Omental fat pad (tissue), 4 donors: ENCODE data around the gene SPECC1. TPM values are rescaled to one million over a fixed set of nuclear protein-coding genes. Genes with fewer than 3 reads are reported as not detected.
A peak's percentile ranks its signal among the peaks of the same experiment; 100 is the strongest.

Experiments used
- ATAC-seq: fragments of 150-250 bp; one replicate; pipeline ENCODE4 v1.9.1; 2016; ENCODE audit warnings: mild to moderate bottlenecking, moderate library complexity; ENCODE audit not compliant: low FRiP score
- DNase-seq: peaks from one replicate; pipeline ENCODE4 v3.0.0-alpha.2; 2019; ENCODE audit warnings: low spot score
- total RNA-seq, 4 donors: library from RNA; depleted of rRNA; stranded (reverse); fragments of >200 nt; gene quantifications; one replicate each; pipeline ENCODE4 v1.1.0, GENCODE V29; 2016
- TF ChIP-seq, protein P1 (sequence below), 3 donors: fragments of 450-650 bp; IDR thresholded peaks; one replicate each; pipeline ENCODE4 v1.5.1; 2016 to 2017; ENCODE audit warnings: antibody characterized with exemption in 3 of 3, mild to moderate bottlenecking in 3 of 3, moderate library complexity in 2 of 3

The SPECC1 gene
- total RNA-seq, 4 donors from 2014 or later: 34.2 to 114 (median 53.1) TPM

DNA sequence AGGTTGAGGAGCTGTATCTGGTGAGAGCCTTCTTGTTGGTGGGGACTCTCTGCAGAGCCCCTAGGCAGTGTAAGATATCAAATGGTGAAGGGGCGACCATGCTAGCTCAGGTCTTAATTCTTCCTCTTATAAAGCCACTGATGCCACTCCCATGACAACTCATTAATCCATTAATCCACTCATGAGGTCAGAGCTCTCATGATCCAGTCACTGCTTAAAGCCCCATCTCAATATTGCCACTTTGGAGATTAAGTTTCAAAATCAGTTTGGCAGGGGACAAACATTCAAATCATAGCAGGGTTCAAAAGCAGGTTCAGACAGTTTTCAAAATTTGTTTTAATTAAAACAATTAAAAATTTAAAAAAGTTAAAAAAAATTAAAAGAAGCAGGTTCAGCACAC lies 13.1 kb upstream of the SPECC1 start:
- DNase-seq (no peak), ATAC-seq (no peak)
- TF ChIP-seq, protein P1, sequence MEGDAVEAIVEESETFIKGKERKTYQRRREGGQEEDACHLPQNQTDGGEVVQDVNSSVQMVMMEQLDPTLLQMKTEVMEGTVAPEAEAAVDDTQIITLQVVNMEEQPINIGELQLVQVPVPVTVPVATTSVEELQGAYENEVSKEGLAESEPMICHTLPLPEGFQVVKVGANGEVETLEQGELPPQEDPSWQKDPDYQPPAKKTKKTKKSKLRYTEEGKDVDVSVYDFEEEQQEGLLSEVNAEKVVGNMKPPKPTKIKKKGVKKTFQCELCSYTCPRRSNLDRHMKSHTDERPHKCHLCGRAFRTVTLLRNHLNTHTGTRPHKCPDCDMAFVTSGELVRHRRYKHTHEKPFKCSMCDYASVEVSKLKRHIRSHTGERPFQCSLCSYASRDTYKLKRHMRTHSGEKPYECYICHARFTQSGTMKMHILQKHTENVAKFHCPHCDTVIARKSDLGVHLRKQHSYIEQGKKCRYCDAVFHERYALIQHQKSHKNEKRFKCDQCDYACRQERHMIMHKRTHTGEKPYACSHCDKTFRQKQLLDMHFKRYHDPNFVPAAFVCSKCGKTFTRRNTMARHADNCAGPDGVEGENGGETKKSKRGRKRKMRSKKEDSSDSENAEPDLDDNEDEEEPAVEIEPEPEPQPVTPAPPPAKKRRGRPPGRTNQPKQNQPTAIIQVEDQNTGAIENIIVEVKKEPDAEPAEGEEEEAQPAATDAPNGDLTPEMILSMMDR (IDR thresholded peaks at IDR 0.05): no peak

DNA sequence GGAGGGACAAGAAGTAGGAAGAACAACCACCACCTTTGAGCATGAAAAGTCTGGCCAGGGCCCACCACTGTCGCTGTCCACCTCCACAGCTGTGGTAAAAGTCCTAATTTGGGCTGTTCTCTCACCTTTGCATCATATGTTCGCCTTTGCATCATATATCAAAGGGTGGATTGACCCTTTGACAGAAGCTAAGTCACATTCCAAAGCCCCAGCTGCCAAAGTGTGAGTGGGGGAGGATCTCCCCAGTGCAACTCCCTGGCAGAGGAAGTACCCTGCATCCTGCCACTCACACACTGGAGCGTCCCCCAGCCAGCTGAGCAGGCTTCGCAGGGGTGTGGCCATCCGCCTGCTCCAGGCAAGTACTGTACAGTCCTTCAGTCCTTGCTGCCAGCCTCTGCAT lies 12.7 kb upstream of the SPECC1 start:
- ATAC-seq (no peak), DNase-seq (no peak)
- TF ChIP-seq, protein P1 (IDR thresholded peaks at IDR 0.05): no peak

DNA sequence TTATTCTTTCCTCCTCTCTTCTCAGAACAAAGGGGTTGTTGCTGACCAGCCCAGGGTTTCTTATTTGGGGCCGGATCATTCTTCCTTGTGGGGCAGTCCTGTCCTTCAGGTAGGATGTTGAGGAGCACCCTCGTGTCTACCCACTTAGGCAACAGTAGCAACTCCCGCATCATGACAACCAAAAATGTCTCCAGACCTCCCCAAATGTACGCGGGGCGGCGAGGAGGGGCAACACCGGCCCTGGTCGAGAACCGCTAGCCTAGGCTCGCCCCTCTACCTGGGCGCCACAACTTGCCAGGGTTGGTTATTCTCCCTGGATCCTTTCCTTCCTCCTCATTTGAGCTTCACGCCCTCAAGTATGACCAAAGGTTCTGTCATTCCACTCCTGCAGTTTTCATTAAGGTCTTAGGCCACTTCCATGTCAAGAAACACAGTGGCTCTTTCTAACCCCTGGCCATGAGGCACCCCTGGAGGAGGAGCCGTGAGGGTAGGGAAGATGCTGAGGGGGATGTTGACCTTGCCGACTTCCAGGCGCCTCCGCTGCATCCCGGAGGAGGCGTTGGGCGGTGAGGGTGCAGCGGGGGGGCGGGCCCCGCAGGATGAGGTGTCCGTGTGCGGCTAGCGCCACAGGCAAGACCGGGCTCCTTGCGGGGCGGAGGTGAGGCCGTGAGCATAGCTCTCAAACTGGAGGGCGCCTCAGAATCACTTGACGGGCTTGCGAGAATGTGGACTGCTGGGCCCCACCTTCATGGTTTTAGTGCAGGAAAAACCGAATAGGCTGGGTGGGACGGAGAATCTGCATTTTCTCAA lies 712 bp upstream of the SPECC1 start:
- ATAC-seq (peak; percentile 69), DNase-seq (peak; percentile 30)
- TF ChIP-seq, protein P1 (IDR thresholded peaks at IDR 0.05): no peak

DNA sequence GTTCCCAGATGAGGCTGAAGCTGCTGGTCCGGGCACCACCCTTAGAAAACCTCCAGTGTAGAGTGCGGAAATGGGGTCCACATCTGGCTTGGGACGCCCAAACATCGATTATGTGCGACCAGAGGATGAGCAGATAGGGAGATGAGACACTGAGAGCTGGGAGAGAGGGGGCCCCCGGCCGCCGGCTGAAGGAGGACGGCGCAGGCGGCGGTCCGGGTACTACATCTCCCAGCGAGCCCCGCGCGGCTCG lies 182 bp upstream of the SPECC1 start:
- DNase-seq (no peak), ATAC-seq (no peak)
- TF ChIP-seq, protein P1 (IDR thresholded peaks at IDR 0.05): no peak

DNA sequence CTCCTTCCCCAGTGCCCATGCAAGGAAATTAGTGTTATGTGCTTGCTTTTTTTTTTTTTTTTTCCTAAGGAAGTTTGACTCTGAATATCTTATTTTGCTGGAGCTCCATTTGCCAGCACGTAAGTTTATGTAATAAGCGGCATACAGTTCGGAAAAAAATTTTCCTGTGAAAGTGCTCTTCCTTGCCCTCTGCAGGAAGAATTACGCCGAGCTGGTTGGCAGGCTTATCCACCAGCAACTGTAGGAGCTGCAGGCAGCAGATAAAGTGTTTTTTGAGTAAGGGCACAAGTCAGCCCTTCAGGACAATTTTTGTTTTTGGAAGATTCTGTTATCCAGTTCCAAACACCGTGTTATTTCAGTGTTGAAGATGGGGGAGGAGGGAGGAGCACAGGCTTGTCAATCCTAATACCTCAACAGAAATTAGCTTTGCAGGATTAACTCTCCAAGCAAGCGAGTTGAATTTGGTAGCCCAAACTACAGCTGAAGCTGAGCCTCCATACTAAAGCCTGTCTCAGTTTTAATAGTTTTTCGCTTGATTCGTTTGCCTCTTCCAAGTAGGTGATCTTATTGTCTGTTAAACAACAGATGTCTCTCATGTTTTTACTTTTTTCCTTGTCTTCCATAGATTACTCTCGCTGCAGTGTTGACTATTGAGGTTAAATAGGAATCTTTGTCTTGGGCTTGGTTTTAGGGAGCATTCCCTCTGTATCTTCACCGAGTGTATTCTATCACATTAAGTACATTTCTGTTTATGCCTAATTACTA lies 1.1 kb downstream of the SPECC1 start:
- DNase-seq: no peak
- TF ChIP-seq, protein P1 (IDR thresholded peaks at IDR 0.05): no peak
- peak; percentile 66 for ATAC-seq

DNA sequence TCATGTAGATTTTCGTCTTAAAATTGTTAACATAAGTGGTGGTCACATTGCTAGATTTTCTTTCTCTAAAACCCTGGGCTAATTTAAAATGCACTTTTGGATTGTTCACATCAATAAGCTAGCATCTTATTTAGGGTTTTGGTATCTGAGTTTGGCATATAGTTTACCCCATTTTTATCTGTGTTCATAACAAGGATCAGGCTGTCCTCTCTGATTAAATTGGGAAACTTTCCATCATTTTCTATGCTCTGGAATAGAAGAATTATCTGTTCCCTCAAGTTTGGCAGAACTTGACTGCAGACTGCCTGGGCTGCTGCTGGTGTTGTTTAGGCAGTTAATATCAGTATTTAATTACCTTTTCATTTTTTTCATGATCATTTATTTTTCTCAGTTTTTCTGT lies 1.8 kb downstream of the SPECC1 start:
- DNase-seq (no peak), ATAC-seq (no peak)
- TF ChIP-seq, protein P1 (IDR thresholded peaks at IDR 0.05): no peak
